HepG2 (cell line): Measurements from ENCODE around the gene IL22. TPM values are rescaled to one million over a fixed set of nuclear protein-coding genes. Genes with fewer than 3 reads are reported as not detected.

Experiments
- DPF2 ChIP-seq: sonication (generic); formaldehyde crosslinking; IDR thresholded peaks from 2 replicates; pipeline ENCODE4 v1.4.0; 2020; ENCODE audit warnings: mild to moderate bottlenecking, low read depth, missing genetic modification reagents, borderline replicate concordance
- NCOR1 ChIP-seq: fragments of 200-600 bp; sonication (generic); IDR thresholded peaks from 2 replicates; pipeline ENCODE4 v1.7.0; 2017; ENCODE audit warnings: antibody characterized with exemption, low read length, borderline replicate concordance
- PRMT3 ChIP-seq: sonication (generic); formaldehyde crosslinking; IDR thresholded peaks from 2 replicates; pipeline ENCODE4 v1.8.1; 2022; ENCODE audit warnings: low read depth, mild to moderate bottlenecking, moderate library complexity, missing genetic modification reagents, borderline replicate concordance
- SMC3 ChIP-seq: IDR thresholded peaks from 2 replicates; pipeline ENCODE4 v1.6.1; 2011; ENCODE audit warnings: low read length, improper control_type of control experiment
- TOPORS ChIP-seq: sonication (generic); formaldehyde crosslinking; IDR thresholded peaks from 2 replicates; pipeline ENCODE4 v1.8.0; 2023; ENCODE audit warnings: mild to moderate bottlenecking, missing genetic modification reagents
- ZC3H4 ChIP-seq: sonication (generic); formaldehyde crosslinking; IDR thresholded peaks from 2 replicates; pipeline ENCODE4 v1.4.0; 2020; ENCODE audit warnings: missing genetic modification reagents, borderline replicate concordance
- ZNF180 ChIP-seq: sonication (generic); formaldehyde crosslinking; IDR thresholded peaks from 2 replicates; pipeline ENCODE4 v1.4.0; 2020; ENCODE audit warnings: low read depth, missing genetic modification reagents, borderline replicate concordance
- polyA plus RNA-seq, 8 experiments: library from polyadenylated mRNA; depleted of rRNA in 3 of 8; stranded (reverse) in 7 of 8; unstranded in 1 of 8; fragments of >200 nt; fragmentation: Illumina TruSeq in 4 of 8; extraction: Trizol in 4 of 8; gene quantifications; 2 replicates each; pipeline versions ENCODE4 v1.2.1 to v1.2.3, GENCODE V29; 2011 to 2016; ENCODE audit warnings: low read depth in 4 of 8, missing spikeins in 1 of 8, mixed read lengths in 1 of 8; ENCODE audit not compliant: insufficient read depth in 1 of 8
- total RNA-seq, 5 experiments: library from RNA; depleted of rRNA; stranded (reverse); fragments of >200 nt; fragmentation: Illumina TruSeq; extraction: Trizol; gene quantifications; 2 replicates each; pipeline ENCODE4 v1.2.3, GENCODE V29; 2016; ENCODE audit warnings: low read depth in 1 of 5
- TF ChIP-seq, protein P1 (sequence below): sonication (generic); formaldehyde crosslinking; IDR thresholded peaks from 2 replicates; pipeline ENCODE4 v1.5.0; 2020; ENCODE audit warnings: mild to moderate bottlenecking, missing genetic modification reagents, borderline replicate concordance
- TF ChIP-seq, protein P2 (sequence below): sonication (generic); formaldehyde crosslinking; IDR thresholded peaks from 2 replicates; pipeline ENCODE4 v1.4.0; 2020; ENCODE audit warnings: missing genetic modification reagents, borderline replicate concordance
- TF ChIP-seq, protein P3 (sequence below): sonication (generic); formaldehyde crosslinking; IDR thresholded peaks from 2 replicates; pipeline ENCODE4 v1.4.0; 2020; ENCODE audit warnings: mild to moderate bottlenecking, missing genetic modification reagents
- TF ChIP-seq, protein P4 (sequence below): IDR thresholded peaks from 2 replicates; pipeline ENCODE4 v1.6.1; 2012; ENCODE audit warnings: low read depth, low read length, improper control_type of control experiment
- TF ChIP-seq, protein P5 (sequence below): IDR thresholded peaks from 2 replicates; pipeline ENCODE4 v1.6.1; 2016
- TF ChIP-seq, protein P6 (sequence below): IDR thresholded peaks from 2 replicates; pipeline ENCODE4 v1.6.1; 2016; ENCODE audit warnings: mild to moderate bottlenecking

Gene IL22
- total and polyA plus RNA-seq, 2 of the 13 experiments (the other 11 are each of a cell fraction or from before 2014, with no cell fraction given) = not detected

DNA sequence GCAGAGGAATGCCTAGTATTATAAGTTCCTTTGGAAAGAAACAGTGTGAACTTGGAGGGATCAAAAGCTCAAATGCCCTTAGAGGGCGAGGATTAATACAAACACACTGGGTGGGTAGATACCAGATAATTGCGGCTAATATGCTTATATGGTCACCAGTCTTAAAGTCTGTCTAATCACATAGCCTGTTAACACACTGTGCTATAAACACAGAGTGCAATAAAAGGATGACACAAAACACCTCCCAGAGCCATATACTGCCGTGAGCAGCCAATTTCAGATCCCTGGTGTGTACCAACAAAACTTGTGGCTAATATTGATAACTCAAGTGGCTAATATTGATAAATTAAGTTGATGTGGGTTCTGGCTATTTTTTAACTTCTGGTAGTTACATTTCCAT, 26.0 kb downstream of the IL22 start (continued):
- TF ChIP-seq, protein P1, sequence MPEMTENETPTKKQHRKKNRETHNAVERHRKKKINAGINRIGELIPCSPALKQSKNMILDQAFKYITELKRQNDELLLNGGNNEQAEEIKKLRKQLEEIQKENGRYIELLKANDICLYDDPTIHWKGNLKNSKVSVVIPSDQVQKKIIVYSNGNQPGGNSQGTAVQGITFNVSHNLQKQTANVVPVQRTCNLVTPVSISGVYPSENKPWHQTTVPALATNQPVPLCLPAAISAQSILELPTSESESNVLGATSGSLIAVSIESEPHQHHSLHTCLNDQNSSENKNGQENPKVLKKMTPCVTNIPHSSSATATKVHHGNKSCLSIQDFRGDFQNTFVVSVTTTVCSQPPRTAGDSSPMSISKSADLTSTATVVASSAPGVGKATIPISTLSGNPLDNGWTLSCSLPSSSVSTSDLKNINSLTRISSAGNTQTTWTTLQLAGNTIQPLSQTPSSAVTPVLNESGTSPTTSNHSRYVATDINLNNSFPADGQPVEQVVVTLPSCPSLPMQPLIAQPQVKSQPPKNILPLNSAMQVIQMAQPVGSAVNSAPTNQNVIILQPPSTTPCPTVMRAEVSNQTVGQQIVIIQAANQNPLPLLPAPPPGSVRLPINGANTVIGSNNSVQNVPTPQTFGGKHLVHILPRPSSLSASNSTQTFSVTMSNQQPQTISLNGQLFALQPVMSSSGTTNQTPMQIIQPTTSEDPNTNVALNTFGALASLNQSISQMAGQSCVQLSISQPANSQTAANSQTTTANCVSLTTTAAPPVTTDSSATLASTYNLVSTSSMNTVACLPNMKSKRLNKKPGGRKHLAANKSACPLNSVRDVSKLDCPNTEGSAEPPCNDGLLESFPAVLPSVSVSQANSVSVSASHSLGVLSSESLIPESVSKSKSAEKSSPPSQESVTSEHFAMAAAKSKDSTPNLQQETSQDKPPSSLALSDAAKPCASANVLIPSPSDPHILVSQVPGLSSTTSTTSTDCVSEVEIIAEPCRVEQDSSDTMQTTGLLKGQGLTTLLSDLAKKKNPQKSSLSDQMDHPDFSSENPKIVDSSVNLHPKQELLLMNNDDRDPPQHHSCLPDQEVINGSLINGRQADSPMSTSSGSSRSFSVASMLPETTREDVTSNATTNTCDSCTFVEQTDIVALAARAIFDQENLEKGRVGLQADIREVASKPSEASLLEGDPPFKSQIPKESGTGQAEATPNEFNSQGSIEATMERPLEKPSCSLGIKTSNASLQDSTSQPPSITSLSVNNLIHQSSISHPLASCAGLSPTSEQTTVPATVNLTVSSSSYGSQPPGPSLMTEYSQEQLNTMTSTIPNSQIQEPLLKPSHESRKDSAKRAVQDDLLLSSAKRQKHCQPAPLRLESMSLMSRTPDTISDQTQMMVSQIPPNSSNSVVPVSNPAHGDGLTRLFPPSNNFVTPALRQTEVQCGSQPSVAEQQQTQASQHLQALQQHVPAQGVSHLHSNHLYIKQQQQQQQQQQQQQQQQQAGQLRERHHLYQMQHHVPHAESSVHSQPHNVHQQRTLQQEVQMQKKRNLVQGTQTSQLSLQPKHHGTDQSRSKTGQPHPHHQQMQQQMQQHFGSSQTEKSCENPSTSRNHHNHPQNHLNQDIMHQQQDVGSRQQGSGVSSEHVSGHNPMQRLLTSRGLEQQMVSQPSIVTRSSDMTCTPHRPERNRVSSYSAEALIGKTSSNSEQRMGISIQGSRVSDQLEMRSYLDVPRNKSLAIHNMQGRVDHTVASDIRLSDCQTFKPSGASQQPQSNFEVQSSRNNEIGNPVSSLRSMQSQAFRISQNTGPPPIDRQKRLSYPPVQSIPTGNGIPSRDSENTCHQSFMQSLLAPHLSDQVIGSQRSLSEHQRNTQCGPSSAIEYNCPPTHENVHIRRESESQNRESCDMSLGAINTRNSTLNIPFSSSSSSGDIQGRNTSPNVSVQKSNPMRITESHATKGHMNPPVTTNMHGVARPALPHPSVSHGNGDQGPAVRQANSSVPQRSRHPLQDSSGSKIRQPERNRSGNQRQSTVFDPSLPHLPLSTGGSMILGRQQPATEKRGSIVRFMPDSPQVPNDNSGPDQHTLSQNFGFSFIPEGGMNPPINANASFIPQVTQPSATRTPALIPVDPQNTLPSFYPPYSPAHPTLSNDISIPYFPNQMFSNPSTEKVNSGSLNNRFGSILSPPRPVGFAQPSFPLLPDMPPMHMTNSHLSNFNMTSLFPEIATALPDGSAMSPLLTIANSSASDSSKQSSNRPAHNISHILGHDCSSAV (CRISPR knock-in tag) = no peak
- no peak for TF ChIP-seq ZNF180
- TF ChIP-seq, protein P2, sequence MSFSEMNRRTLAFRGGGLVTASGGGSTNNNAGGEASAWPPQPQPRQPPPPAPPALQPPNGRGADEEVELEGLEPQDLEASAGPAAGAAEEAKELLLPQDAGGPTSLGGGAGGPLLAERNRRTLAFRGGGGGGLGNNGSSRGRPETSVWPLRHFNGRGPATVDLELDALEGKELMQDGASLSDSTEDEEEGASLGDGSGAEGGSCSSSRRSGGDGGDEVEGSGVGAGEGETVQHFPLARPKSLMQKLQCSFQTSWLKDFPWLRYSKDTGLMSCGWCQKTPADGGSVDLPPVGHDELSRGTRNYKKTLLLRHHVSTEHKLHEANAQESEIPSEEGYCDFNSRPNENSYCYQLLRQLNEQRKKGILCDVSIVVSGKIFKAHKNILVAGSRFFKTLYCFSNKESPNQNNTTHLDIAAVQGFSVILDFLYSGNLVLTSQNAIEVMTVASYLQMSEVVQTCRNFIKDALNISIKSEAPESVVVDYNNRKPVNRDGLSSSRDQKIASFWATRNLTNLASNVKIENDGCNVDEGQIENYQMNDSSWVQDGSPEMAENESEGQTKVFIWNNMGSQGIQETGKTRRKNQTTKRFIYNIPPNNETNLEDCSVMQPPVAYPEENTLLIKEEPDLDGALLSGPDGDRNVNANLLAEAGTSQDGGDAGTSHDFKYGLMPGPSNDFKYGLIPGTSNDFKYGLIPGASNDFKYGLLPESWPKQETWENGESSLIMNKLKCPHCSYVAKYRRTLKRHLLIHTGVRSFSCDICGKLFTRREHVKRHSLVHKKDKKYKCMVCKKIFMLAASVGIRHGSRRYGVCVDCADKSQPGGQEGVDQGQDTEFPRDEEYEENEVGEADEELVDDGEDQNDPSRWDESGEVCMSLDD (CRISPR knock-in tag) = no peak
- no peak for TF ChIP-seq PRMT3
- TF ChIP-seq SMC3 = no peak
- TF ChIP-seq, protein P3, sequence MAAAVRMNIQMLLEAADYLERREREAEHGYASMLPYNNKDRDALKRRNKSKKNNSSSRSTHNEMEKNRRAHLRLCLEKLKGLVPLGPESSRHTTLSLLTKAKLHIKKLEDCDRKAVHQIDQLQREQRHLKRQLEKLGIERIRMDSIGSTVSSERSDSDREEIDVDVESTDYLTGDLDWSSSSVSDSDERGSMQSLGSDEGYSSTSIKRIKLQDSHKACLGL (CRISPR knock-in tag) = no peak
- no peak for TF ChIP-seq ZC3H4
- no peak for TF ChIP-seq NCOR1
- TF ChIP-seq, protein P4, sequence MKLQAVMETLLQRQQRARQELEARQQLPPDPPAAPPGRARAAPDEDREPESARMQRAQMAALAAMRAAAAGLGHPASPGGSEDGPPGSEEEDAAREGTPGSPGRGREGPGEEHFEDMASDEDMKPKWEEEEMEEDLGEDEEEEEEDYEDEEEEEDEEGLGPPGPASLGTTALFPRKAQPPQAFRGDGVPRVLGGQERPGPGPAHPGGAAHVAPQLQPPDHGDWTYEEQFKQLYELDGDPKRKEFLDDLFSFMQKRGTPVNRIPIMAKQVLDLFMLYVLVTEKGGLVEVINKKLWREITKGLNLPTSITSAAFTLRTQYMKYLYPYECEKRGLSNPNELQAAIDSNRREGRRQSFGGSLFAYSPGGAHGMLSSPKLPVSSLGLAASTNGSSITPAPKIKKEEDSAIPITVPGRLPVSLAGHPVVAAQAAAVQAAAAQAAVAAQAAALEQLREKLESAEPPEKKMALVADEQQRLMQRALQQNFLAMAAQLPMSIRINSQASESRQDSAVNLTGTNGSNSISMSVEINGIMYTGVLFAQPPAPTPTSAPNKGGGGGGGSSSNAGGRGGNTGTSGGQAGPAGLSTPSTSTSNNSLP = no peak
- TF ChIP-seq, protein P5, sequence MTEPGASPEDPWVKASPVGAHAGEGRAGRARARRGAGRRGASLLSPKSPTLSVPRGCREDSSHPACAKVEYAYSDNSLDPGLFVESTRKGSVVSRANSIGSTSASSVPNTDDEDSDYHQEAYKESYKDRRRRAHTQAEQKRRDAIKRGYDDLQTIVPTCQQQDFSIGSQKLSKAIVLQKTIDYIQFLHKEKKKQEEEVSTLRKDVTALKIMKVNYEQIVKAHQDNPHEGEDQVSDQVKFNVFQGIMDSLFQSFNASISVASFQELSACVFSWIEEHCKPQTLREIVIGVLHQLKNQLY (CRISPR knock-in tag) = no peak
- TF ChIP-seq, protein P6, sequence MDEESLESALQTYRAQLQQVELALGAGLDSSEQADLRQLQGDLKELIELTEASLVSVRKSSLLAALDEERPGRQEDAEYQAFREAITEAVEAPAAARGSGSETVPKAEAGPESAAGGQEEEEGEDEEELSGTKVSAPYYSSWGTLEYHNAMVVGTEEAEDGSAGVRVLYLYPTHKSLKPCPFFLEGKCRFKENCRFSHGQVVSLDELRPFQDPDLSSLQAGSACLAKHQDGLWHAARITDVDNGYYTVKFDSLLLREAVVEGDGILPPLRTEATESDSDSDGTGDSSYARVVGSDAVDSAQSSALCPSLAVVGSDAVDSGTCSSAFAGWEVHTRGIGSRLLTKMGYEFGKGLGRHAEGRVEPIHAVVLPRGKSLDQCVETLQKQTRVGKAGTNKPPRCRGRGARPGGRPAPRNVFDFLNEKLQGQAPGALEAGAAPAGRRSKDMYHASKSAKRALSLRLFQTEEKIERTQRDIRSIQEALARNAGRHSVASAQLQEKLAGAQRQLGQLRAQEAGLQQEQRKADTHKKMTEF (CRISPR knock-in tag) = no peak
- no peak for TF ChIP-seq DPF2 (CRISPR knock-in tag)
- no peak for TF ChIP-seq TOPORS (CRISPR knock-in tag)
